ENCODE results near the gene PTRHD1. TPM values are rescaled to one million over a fixed set of nuclear protein-coding genes. Genes with fewer than 3 reads are reported as not detected.
"Not testable (repeated sequence)": the region's sequence is repeated elsewhere in the genome, so short reads cannot be mapped to it uniquely, and the experiment has no call there.

Gene PTRHD1
- total and polyA plus RNA-seq, 2 experiments from 2014 or later = 27.5 to 46.2 TPM

DNA sequence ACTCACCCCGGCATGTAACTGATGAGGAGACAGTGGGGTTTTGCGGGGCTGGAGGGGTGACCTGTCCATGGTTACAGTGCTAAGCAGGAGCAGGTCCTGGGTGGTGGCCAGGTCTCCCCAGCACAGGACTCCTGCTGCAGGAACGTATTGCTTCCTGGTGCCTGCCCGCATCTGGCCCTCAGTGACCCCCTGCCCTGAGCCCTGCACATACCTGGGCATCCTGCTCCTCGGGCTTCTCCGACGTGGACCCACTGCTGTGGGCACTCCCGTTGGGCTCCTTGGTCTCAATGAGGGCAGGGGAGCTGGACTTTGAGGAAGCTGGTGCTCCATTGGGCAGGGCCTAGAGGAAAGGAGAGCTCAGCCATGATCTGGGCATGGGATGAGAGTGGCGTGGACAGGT, 43.5 kb upstream of the PTRHD1 start:
- Histone ChIP-seq H2AFZ (no peak overlapping the region), H3K4me2 (ENCODE audit: unreplicated experiment) (no peak overlapping the region), H3K27me3 (replicated peaks; ENCODE audit: insufficient read depth) (no peaks in the 10 kb centered on the region), H3K36me3 (ENCODE audit: low read depth) (no peaks in the 10 kb centered on the region; the same call in 1 of the 2 replicates), H3K79me2 (ENCODE audit: insufficient read depth) (no peaks in the 10 kb centered on the region), H4K20me1 (ENCODE audit: insufficient read depth) (no peaks in the 10 kb centered on the region), H3K4me3 (no peak overlapping the region), H3K9me2 (ENCODE audit: insufficient read depth) (no peaks in the 10 kb centered on the region), H3F3A (ENCODE audit: insufficient read depth) (no peaks in the 10 kb centered on the region), H3K4me1 (ENCODE audit: insufficient read depth) (0 out of 2 replicates have a peak, but pooled peaks cover 7% of the 10 kb centered on the region), H3K27ac (no peak overlapping the region), H3K9me3 (ENCODE audit: low read depth) (no peaks in the 10 kb centered on the region), H3K9ac (no peak overlapping the region)
- no peak for DNase-seq
- in situ Hi-C loops (cut with MboI) = loop anchor here (25.0 kb wide), 1 partner anchor 301 kb away; no protein-coding TSS in a partner anchor
- 87 to 89% methylated on average over 9 of the region's 9 CpGs for WGBS, 2 experiments (ENCODE audit: low coverage in 1 of 2, low lambda C conversion rate in 2 of 2, missing lambda C conversion rate in 2 of 2)
- TF ChIP-seq EZH2 (IDR thresholded peaks at IDR 0.05; ENCODE audit: insufficient read depth, poor library complexity, severe bottlenecking) = no peak
- no peak for TF ChIP-seq EZH2phosphoT487 (IDR thresholded peaks at IDR 0.05; ENCODE audit: insufficient read depth, low read depth)

DNA sequence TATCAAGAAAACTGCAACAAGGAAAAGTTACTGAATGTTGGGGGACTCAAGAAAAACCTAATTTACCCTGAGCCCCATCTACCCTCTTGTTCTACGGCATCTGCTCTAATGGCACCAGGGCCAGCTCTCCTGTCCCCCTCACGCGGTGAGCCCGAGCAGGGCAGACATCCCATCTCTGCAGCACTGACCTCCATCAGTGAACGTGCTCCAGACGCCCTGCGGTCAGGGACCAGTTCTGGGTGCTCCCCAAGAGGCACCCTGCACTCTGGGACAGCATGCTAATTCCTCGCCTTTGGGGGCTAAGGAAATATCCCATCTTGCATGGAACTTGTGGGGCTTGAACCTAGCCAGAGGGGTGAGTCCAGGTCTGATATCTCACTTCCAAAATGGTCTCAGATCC, 43.0 kb upstream of the PTRHD1 start:
- no peaks in the 10 kb centered on the region for H3K9me3 ChIP-seq (ENCODE audit: low read depth)
- DNase-seq = no peak
- WGBS, 2 experiments (ENCODE audit: low coverage in 1 of 2, low lambda C conversion rate in 2 of 2, missing lambda C conversion rate in 2 of 2) = 97 to 100% methylated on average over 8 of the region's 8 CpGs
- H2AFZ ChIP-seq = no peak overlapping the region
- in situ Hi-C loops (cut with MboI) = loop anchor here (25.0 kb wide), 1 partner anchor 301 kb away; no protein-coding TSS in a partner anchor
- no peak overlapping the region for H3K9ac ChIP-seq
- no peaks in the 10 kb centered on the region for H3K27me3 ChIP-seq (replicated peaks; ENCODE audit: insufficient read depth)
- no peaks in the 10 kb centered on the region for H3K9me2 ChIP-seq (ENCODE audit: insufficient read depth)
- no peak overlapping the region for H3K4me2 ChIP-seq (ENCODE audit: unreplicated experiment)
- H3F3A ChIP-seq (ENCODE audit: insufficient read depth) = no peaks in the 10 kb centered on the region
- no peak overlapping the region for H3K27ac ChIP-seq
- no peak overlapping the region for H3K4me3 ChIP-seq
- 0 out of 2 replicates have a peak, but pooled peaks cover 7% of the 10 kb centered on the region for H3K4me1 ChIP-seq (ENCODE audit: insufficient read depth)
- H4K20me1 ChIP-seq (ENCODE audit: insufficient read depth) = no peaks in the 10 kb centered on the region
- no peaks in the 10 kb centered on the region; the same call in 1 of the 2 replicates for H3K36me3 ChIP-seq (ENCODE audit: low read depth)
- TF ChIP-seq EZH2phosphoT487 (IDR thresholded peaks at IDR 0.05; ENCODE audit: insufficient read depth, low read depth) = no peak
- no peak for TF ChIP-seq EZH2 (IDR thresholded peaks at IDR 0.05; ENCODE audit: insufficient read depth, poor library complexity, severe bottlenecking)
- no peaks in the 10 kb centered on the region for H3K79me2 ChIP-seq (ENCODE audit: insufficient read depth)

DNA sequence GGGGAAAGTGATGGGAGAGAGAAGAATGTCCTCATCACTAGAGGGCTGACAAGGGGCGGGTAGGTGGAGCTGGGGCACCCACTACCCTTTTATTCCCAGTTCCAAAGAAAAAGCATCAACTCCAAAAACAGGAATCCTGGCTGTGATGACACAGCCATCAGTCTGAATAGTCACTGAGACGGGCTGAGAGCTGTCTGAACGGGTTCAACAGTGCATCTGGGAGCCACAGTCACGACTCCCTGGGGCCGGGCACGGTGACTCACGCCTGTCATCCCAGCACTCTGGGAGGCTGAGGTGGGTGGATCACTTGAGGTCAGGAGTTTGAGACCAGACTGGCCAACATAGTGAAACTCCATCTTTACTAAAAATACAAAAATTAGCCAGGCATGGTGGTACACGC, 42.2 kb upstream of the PTRHD1 start:
- H3K4me3 ChIP-seq; H3K36me3 ChIP-seq (ENCODE audit: low read depth); H4K20me1 ChIP-seq (ENCODE audit: insufficient read depth); H3K79me2 ChIP-seq (ENCODE audit: insufficient read depth); H3K4me1 ChIP-seq (ENCODE audit: insufficient read depth); H3K4me2 ChIP-seq (ENCODE audit: unreplicated experiment); H3K9me3 ChIP-seq (ENCODE audit: low read depth); H3F3A ChIP-seq (ENCODE audit: insufficient read depth); H3K9ac ChIP-seq; H3K27ac ChIP-seq; H2AFZ ChIP-seq; H3K9me2 ChIP-seq (ENCODE audit: insufficient read depth); H3K27me3 ChIP-seq (replicated peaks; ENCODE audit: insufficient read depth): not testable (repeated sequence)
- peak; percentile 77 for DNase-seq
- WGBS, 2 experiments (ENCODE audit: low coverage in 1 of 2, low lambda C conversion rate in 2 of 2, missing lambda C conversion rate in 2 of 2) = 21 to 37% methylated on average over 7 to 8 of the region's 8 CpGs
- in situ Hi-C loops (cut with MboI) = loop anchor here (25.0 kb wide), 1 partner anchor 302 kb away; no protein-coding TSS in a partner anchor

DNA sequence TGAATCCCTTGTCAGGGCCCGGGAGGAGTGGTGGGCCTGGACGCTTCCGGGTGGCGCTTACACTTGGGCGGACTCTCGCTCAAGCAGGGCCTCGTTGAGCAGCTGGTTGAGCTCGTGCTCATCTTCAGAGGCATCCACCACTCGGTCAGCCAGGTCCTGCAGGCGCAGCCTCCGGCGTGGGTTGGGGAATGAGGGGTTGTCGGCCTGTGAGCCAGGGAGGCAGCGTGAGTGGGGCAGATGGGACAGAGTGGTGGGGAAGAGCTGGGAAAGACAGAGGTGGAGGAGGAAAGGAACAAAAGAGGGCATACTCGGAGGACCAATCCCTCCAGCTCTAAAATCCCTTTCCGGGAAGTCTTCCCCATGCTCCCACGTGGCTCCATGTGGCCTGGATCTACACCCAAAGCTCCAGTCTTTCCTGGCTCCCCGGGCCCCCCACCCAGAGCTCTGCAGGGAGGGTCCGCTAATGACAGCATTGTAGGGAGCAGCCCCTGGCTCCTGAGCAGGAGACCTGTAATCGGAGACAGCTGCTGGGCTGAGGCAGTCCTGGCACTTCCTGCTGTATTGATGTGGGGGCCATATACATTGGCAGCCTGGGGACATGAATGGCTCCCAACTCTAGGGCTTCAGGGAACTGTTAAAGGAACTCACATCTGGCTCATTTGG, 41.7 kb upstream of the PTRHD1 start:
- no peak overlapping the region for H3K27ac ChIP-seq
- H3K9ac ChIP-seq = no peak overlapping the region
- H3K4me3 ChIP-seq = no peak overlapping the region
- no peaks in the 10 kb centered on the region for H3F3A ChIP-seq (ENCODE audit: insufficient read depth)
- TF ChIP-seq EZH2 (IDR thresholded peaks at IDR 0.05; ENCODE audit: insufficient read depth, poor library complexity, severe bottlenecking) (no peak), EZH2phosphoT487 (IDR thresholded peaks at IDR 0.05; ENCODE audit: insufficient read depth, low read depth) (no peak)
- in situ Hi-C loops (cut with MboI) = loop anchor here (25.0 kb wide), 1 partner anchor 302 kb away; no protein-coding TSS in a partner anchor
- 0 out of 2 replicates have a peak, but pooled peaks cover 7% of the 10 kb centered on the region for H3K4me1 ChIP-seq (ENCODE audit: insufficient read depth)
- WGBS, 2 experiments (ENCODE audit: low coverage in 1 of 2, low lambda C conversion rate in 2 of 2, missing lambda C conversion rate in 2 of 2) = 85 to 87% methylated on average over 19 to 20 of the region's 20 CpGs
- no peak overlapping the region for H2AFZ ChIP-seq
- H3K4me2 ChIP-seq (ENCODE audit: unreplicated experiment) = no peak overlapping the region
- H3K27me3 ChIP-seq (replicated peaks; ENCODE audit: insufficient read depth) = no peaks in the 10 kb centered on the region
- no peaks in the 10 kb centered on the region for H3K9me3 ChIP-seq (ENCODE audit: low read depth)
- H3K36me3 ChIP-seq (ENCODE audit: low read depth) = no peaks in the 10 kb centered on the region; the same call in 1 of the 2 replicates
- no peaks in the 10 kb centered on the region for H4K20me1 ChIP-seq (ENCODE audit: insufficient read depth)
- H3K79me2 ChIP-seq (ENCODE audit: insufficient read depth) = no peaks in the 10 kb centered on the region
- no peak for DNase-seq
- H3K9me2 ChIP-seq (ENCODE audit: insufficient read depth) = no peaks in the 10 kb centered on the region
